ENCODE data around the gene DMRT1. TPM values are rescaled to one million over a fixed set of nuclear protein-coding genes. Genes with fewer than 3 reads are reported as not detected.

DMRT1 gene
- total and polyA plus RNA-seq, 2 donors from 2014 or later, result not detected

- DNase-seq, result no peak
- TF ChIP-seq, protein P1, sequence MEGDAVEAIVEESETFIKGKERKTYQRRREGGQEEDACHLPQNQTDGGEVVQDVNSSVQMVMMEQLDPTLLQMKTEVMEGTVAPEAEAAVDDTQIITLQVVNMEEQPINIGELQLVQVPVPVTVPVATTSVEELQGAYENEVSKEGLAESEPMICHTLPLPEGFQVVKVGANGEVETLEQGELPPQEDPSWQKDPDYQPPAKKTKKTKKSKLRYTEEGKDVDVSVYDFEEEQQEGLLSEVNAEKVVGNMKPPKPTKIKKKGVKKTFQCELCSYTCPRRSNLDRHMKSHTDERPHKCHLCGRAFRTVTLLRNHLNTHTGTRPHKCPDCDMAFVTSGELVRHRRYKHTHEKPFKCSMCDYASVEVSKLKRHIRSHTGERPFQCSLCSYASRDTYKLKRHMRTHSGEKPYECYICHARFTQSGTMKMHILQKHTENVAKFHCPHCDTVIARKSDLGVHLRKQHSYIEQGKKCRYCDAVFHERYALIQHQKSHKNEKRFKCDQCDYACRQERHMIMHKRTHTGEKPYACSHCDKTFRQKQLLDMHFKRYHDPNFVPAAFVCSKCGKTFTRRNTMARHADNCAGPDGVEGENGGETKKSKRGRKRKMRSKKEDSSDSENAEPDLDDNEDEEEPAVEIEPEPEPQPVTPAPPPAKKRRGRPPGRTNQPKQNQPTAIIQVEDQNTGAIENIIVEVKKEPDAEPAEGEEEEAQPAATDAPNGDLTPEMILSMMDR (IDR thresholded peaks at IDR 0.05; ENCODE audit: borderline replicate concordance, extremely low read depth, insufficient read depth), result no peak
- no peak overlapping the region for H3K9ac ChIP-seq (ENCODE audit: low read length in 3 of 3)
- H3K4me3 ChIP-seq (ENCODE audit: low read length in 3 of 3), result no peak overlapping the region
- no peaks in the 10 kb centered on the region for H3K4me1 ChIP-seq (ENCODE audit: control insufficient read depth in 2 of 3, insufficient read depth in 2 of 3, low read depth in 1 of 3, low read length in 3 of 3)
- H3K27me3 ChIP-seq (ENCODE audit: control insufficient read depth, insufficient read depth, low read length), result no peaks in the 10 kb centered on the region
- no peaks in the 10 kb centered on the region for H3K9me3 ChIP-seq (ENCODE audit: control insufficient read depth in 2 of 3, insufficient read depth in 1 of 3, low read length in 3 of 3)
- intact Hi-C loops (cut with DNase I), result no loop called here
- no peaks in the 10 kb centered on the region for H3K36me3 ChIP-seq (ENCODE audit: control insufficient read depth in 2 of 3, insufficient read depth in 3 of 3, low read length in 3 of 3)
- no peak overlapping the region for H3K27ac ChIP-seq (ENCODE audit: low read depth in 2 of 2, low read length in 2 of 2)
- no peak for FAIRE-seq
Measured at GRCh38 chr9:811106-811531, 30.4 kb upstream of the DMRT1 start.

DNA sequence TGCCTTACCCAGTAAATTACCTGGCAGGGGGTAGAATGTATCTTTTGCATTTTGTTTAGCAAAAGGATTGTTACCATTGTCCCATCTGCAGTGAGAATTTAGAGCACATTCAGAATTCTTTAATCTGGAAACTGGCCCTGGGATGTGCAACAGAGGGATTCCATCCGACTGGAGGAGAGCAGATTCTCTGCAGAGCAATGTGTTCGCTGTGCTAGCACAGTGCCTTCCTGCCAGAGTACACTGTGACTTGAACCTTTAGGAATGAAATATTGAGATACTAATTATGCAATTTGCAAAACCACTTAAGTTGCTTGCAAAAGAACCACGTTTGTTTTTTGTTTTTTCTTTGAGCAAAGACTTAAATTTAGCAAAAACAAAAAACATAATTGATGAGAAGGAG, 22.5 kb upstream of the DMRT1 start:
- TF ChIP-seq, protein P1 (IDR thresholded peaks at IDR 0.05; ENCODE audit: borderline replicate concordance, extremely low read depth, insufficient read depth), result no peak
- intact Hi-C loops (cut with DNase I), result no loop called here
- Histone ChIP-seq H3K9ac (ENCODE audit: low read length in 3 of 3) (no peak overlapping the region), H3K4me3 (ENCODE audit: low read length in 3 of 3) (no peak overlapping the region), H3K27ac (ENCODE audit: low read depth in 2 of 2, low read length in 2 of 2) (no peak overlapping the region), H3K9me3 (ENCODE audit: control insufficient read depth in 2 of 3, insufficient read depth in 1 of 3, low read length in 3 of 3) (no peaks in the 10 kb centered on the region), H3K4me1 (ENCODE audit: control insufficient read depth in 2 of 3, insufficient read depth in 2 of 3, low read depth in 1 of 3, low read length in 3 of 3) (no peaks in the 10 kb centered on the region), H3K36me3 (ENCODE audit: control insufficient read depth in 2 of 3, insufficient read depth in 3 of 3, low read length in 3 of 3) (no peaks in the 10 kb centered on the region), H3K27me3 (ENCODE audit: control insufficient read depth, insufficient read depth, low read length) (no peaks in the 10 kb centered on the region)
- no peak for DNase-seq
- no peak for FAIRE-seq

- TF ChIP-seq, protein P1 (IDR thresholded peaks at IDR 0.05; ENCODE audit: borderline replicate concordance, extremely low read depth, insufficient read depth), result no peak
- intact Hi-C loops (cut with DNase I), result no loop called here
- FAIRE-seq (no peak), DNase-seq (peak in 2 of 5 donors; percentile 31 to 50)
- no peaks in the 10 kb centered on the region for H3K9me3 ChIP-seq (ENCODE audit: control insufficient read depth in 2 of 3, insufficient read depth in 1 of 3, low read length in 3 of 3)
- no peaks in the 10 kb centered on the region for H3K4me1 ChIP-seq (ENCODE audit: control insufficient read depth in 2 of 3, insufficient read depth in 2 of 3, low read depth in 1 of 3, low read length in 3 of 3)
- no peaks in the 10 kb centered on the region for H3K36me3 ChIP-seq (ENCODE audit: control insufficient read depth in 2 of 3, insufficient read depth in 3 of 3, low read length in 3 of 3)
- H3K27me3 ChIP-seq (ENCODE audit: control insufficient read depth, insufficient read depth, low read length), result no peaks in the 10 kb centered on the region
- no peak overlapping the region for H3K27ac ChIP-seq (ENCODE audit: low read depth in 2 of 2, low read length in 2 of 2)
- H3K9ac ChIP-seq (ENCODE audit: low read length in 3 of 3), result no peak overlapping the region
- H3K4me3 ChIP-seq (ENCODE audit: low read length in 3 of 3), result no peak overlapping the region
Measured at GRCh38 chr9:826500-827280, 14.8 kb upstream of the DMRT1 start.
